ENCODE measurements around the gene TYRP1. TPM values are rescaled to one million over a fixed set of nuclear protein-coding genes. Genes with fewer than 3 reads are reported as not detected.

The TYRP1 gene
- total and polyA plus RNA-seq, 8 donors = 0.18 to 4.7 (median 2.2) TPM; not detected in 4

- H3K27me3 ChIP-seq = no peaks in the 10 kb centered on the region
- intact Hi-C loops (cut with DNase I; ENCODE audit: low total_unique reads) = no loop called here
- 82 to 94% (median 91%) methylated on average over 2 of the region's 2 CpGs for whole genome bisulfite sequencing, 5 donors
- no peaks in the 10 kb centered on the region for H3K36me3 ChIP-seq
- TF ChIP-seq POLR2A (IDR thresholded peaks at IDR 0.05) (no peak), EP300 (IDR thresholded peaks at IDR 0.05) (no peak)
- no peak overlapping the region for H3K27ac ChIP-seq
- DNase-seq = no peak
- no peaks in the 10 kb centered on the region for H3K4me1 ChIP-seq
- no peaks in the 10 kb centered on the region for H3K9me3 ChIP-seq
- H3K4me3 ChIP-seq = no peak overlapping the region
Observed at GRCh38 chr9:12712532-12712931, 19.3 kb downstream of the TYRP1 start.

GRCh38 chr9:12715268-12715667 is 22.1 kb downstream of the TYRP1 start:
- TF ChIP-seq CTCF (IDR thresholded peaks at IDR 0.05) = no peak
- no peak for TF ChIP-seq POLR2A (IDR thresholded peaks at IDR 0.05)
- no peak for TF ChIP-seq EP300 (IDR thresholded peaks at IDR 0.05)
- no peak for TF ChIP-seq POLR2AphosphoS5 (IDR thresholded peaks at IDR 0.05)
- no peaks in the 10 kb centered on the region for H3K9me3 ChIP-seq
- H3K27ac ChIP-seq = no peak overlapping the region
- WGBS, 5 donors = 78 to 84% (median 82%) methylated on average over 3 of the region's 3 CpGs
- DNase-seq = no peak
- H3K36me3 ChIP-seq = no peaks in the 10 kb centered on the region
- no peaks in the 10 kb centered on the region for H3K4me1 ChIP-seq
- intact Hi-C loops (cut with DNase I; ENCODE audit: low total_unique reads) = loop anchor here (5.0 kb wide), 1 partner anchor 172 kb away; no protein-coding TSS in a partner anchor
- no peak overlapping the region for H3K4me3 ChIP-seq
- H3K27me3 ChIP-seq = no peaks in the 10 kb centered on the region

DNA sequence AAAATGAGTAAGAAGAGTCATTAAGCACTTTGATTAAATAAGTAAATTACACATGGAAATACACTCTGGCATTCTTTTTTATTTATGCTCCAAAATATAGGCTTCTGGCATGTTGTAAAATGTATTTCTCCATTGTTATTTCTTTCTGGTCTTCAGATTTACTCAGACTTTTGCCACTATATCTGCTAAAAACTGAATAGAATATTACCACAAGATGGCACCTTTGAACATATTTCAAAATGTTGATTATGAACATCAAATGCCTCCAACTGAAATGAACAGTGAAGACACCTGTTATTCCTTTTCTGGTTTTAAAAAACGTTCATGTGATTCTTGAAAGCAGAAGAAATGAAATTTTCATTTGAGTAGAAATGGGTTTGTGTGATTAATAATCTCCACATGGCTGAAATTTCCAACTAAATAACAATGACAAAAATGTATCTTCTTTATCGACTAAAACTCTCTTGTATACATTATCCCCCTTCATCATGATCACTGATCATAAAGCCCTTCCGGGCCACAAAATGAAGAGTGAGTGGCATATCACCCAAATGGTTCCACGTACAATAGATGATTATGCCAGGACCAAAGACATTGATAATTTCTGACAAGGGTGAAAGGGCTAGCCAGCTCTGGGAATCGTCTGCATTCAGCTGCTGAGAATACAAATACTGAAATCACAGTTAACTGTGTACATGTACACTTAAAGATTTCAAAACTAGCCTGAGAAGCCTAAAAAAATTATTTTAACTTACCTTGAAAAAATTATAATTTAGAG is 23.8 kb downstream of the TYRP1 start:
- Histone ChIP-seq H3K36me3 (no peaks in the 10 kb centered on the region), H3K27ac (no peak overlapping the region), H3K4me3 (no peak overlapping the region), H3K9me3 (no peaks in the 10 kb centered on the region), H3K27me3 (no peaks in the 10 kb centered on the region), H3K4me1 (no peaks in the 10 kb centered on the region)
- intact Hi-C loops (cut with DNase I; ENCODE audit: low total_unique reads) = loop anchor here (5.0 kb wide), 1 partner anchor 170 kb away; no protein-coding TSS in a partner anchor
- no peak for TF ChIP-seq EP300 (IDR thresholded peaks at IDR 0.05)
- TF ChIP-seq CTCF (IDR thresholded peaks at IDR 0.05) = no peak
- TF ChIP-seq POLR2AphosphoS5 (IDR thresholded peaks at IDR 0.05) = no peak
- TF ChIP-seq POLR2A (IDR thresholded peaks at IDR 0.05) = no peak
- no peak for DNase-seq
- WGBS, 5 donors = 46 to 64% (median 51%) methylated on average over 5 of the region's 5 CpGs

GRCh38 chr9:12717907-12718306 is 24.7 kb downstream of the TYRP1 start:
- Histone ChIP-seq H3K9me3 (no peaks in the 10 kb centered on the region), H3K4me1 (no peaks in the 10 kb centered on the region), H3K36me3 (no peaks in the 10 kb centered on the region), H3K27me3 (no peaks in the 10 kb centered on the region), H3K4me3 (no peak overlapping the region), H3K27ac (no peak overlapping the region)
- TF ChIP-seq POLR2A (IDR thresholded peaks at IDR 0.05) = no peak
- no peak for TF ChIP-seq POLR2AphosphoS5 (IDR thresholded peaks at IDR 0.05)
- no peak for TF ChIP-seq CTCF (IDR thresholded peaks at IDR 0.05)
- TF ChIP-seq EP300 (IDR thresholded peaks at IDR 0.05) = no peak
- no peak for DNase-seq
- intact Hi-C loops (cut with DNase I; ENCODE audit: low total_unique reads) = loop anchor here (5.0 kb wide), 1 partner anchor 169 kb away; no protein-coding TSS in a partner anchor
- WGBS, 5 donors = 79 to 89% (median 85%) methylated on average over 1 of the region's 1 CpG

Measured in stomach (tissue), 9 donors.